ENCODE data around the gene TAF8.
"Not testable (repeated sequence)": the region's sequence is repeated elsewhere in the genome, so short reads cannot be mapped to it uniquely, and the experiment has no call there.

TAF8 gene, protein sequence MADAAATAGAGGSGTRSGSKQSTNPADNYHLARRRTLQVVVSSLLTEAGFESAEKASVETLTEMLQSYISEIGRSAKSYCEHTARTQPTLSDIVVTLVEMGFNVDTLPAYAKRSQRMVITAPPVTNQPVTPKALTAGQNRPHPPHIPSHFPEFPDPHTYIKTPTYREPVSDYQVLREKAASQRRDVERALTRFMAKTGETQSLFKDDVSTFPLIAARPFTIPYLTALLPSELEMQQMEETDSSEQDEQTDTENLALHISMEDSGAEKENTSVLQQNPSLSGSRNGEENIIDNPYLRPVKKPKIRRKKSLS

GRCh38 chr6:42050297-42051267 lies at the start of gene TAF8:
Gene TAF8 (plus strand): TSS chr6:42050524. CDS start chr6:42050542, 18 bp downstream.
- Histone ChIP-seq H3K36me3 (ENCODE audit: control insufficient read depth in 5 of 5, insufficient read depth in 5 of 5, low read length in 5 of 5) (peaks cover under 1 to 12% (median 7%) of the 10 kb centered on the region in 5 donors), H3K4me3 (ENCODE audit: low read depth in 1 of 5, low read length in 5 of 5) (peak within 1 kb of the TSS; percentile 66 to 95 (median 89)), H3K9ac (ENCODE audit: low read length in 5 of 5) (peak within 1 kb of the TSS; percentile 41 to 95 (median 81)), H3K27me3 (ENCODE audit: control insufficient read depth in 5 of 5, insufficient read depth in 4 of 5, low read length in 5 of 5) (no peaks in the 10 kb centered on the region), H3K4me1 (ENCODE audit: control insufficient read depth in 5 of 5, insufficient read depth in 5 of 5, low read length in 5 of 5) (peaks cover 20 to 83% (median 80%) of the 10 kb centered on the region in 5 donors), H3K27ac (ENCODE audit: low read depth, low read length) (peak within 1 kb of the TSS; percentile 90), H3K9me3 (ENCODE audit: control insufficient read depth in 5 of 5, low read length in 5 of 5) (no peaks in the 10 kb centered on the region)

DNA sequence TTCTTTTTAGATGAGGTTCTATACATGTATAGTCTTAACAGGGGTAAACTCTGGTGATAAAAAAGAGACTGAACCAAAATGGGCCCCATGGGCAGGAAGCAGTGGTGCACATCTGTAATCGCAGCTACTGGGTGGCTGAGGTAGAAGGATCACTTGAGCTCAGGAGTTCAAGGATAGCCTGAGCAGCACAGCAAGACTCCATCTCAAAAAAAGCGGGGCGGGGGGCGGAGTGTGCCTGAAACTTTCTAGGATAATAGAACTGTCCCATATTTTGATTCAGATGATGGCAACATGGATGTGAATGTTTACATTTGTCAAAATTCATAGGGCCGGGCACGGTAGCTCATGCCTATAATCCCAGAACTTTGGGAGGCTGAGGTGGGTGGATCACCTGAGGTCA lies 48.8 kb upstream of the TAF8 start:
- peaks cover 0 to 3% (median 0%) of the 10 kb centered on the region in 5 donors for H3K36me3 ChIP-seq (ENCODE audit: control insufficient read depth in 5 of 5, insufficient read depth in 5 of 5, low read length in 5 of 5)
- H3K4me3 ChIP-seq (ENCODE audit: low read depth in 1 of 5, low read length in 5 of 5) = no peak overlapping the region
- no peaks in the 10 kb centered on the region for H3K4me1 ChIP-seq (ENCODE audit: control insufficient read depth in 5 of 5, insufficient read depth in 5 of 5, low read length in 5 of 5)
- H3K9ac ChIP-seq (ENCODE audit: low read length in 5 of 5) = no peak overlapping the region
- H3K27me3 ChIP-seq (ENCODE audit: control insufficient read depth in 5 of 5, insufficient read depth in 4 of 5, low read length in 5 of 5) = no peaks in the 10 kb centered on the region
- H3K27ac ChIP-seq (ENCODE audit: low read depth, low read length) = no peak overlapping the region
- no peaks in the 10 kb centered on the region for H3K9me3 ChIP-seq (ENCODE audit: control insufficient read depth in 5 of 5, low read length in 5 of 5)

DNA sequence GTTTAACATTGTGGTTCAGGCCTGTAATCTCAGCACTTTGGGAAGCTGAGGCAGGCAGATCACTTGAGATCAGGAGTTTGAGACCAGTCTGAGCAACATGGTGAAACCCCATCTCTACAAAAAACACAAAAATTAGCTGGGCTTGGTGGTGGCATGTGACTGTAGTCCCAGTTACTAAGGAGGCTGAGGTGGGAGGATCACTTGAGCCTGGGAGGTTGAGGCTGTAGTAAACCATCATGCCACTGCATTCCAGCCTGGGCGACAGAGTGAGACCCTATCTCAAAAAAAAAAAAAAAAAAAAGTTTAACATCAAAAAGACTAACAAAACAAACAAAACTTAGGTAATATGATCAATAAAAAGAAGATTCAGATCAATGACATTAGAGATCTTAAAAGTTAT lies 46.7 kb upstream of the TAF8 start:
- H3K4me1 ChIP-seq (ENCODE audit: control insufficient read depth in 5 of 5, insufficient read depth in 5 of 5, low read length in 5 of 5); H3K27ac ChIP-seq (ENCODE audit: low read depth, low read length); H3K9me3 ChIP-seq (ENCODE audit: control insufficient read depth in 5 of 5, low read length in 5 of 5); H3K9ac ChIP-seq (ENCODE audit: low read length in 5 of 5); H3K4me3 ChIP-seq (ENCODE audit: low read depth in 1 of 5, low read length in 5 of 5); H3K36me3 ChIP-seq (ENCODE audit: control insufficient read depth in 5 of 5, insufficient read depth in 5 of 5, low read length in 5 of 5); H3K27me3 ChIP-seq (ENCODE audit: control insufficient read depth in 5 of 5, insufficient read depth in 4 of 5, low read length in 5 of 5): not testable (repeated sequence)

GRCh38 chr6:42007286-42008137 lies 42.8 kb upstream of the TAF8 start:
- Histone ChIP-seq H3K36me3 (ENCODE audit: control insufficient read depth in 5 of 5, insufficient read depth in 5 of 5, low read length in 5 of 5) (peaks cover 0 to 3% (median 0%) of the 10 kb centered on the region in 5 donors), H3K4me3 (ENCODE audit: low read depth in 1 of 5, low read length in 5 of 5) (no peak overlapping the region), H3K4me1 (ENCODE audit: control insufficient read depth in 5 of 5, insufficient read depth in 5 of 5, low read length in 5 of 5) (peaks cover 0 to 26% (median 15%) of the 10 kb centered on the region in 5 donors), H3K9me3 (ENCODE audit: control insufficient read depth in 5 of 5, low read length in 5 of 5) (no peaks in the 10 kb centered on the region), H3K27me3 (ENCODE audit: control insufficient read depth in 5 of 5, insufficient read depth in 4 of 5, low read length in 5 of 5) (no peaks in the 10 kb centered on the region), H3K27ac (ENCODE audit: low read depth, low read length) (no peak overlapping the region), H3K9ac (ENCODE audit: low read length in 5 of 5) (no peak overlapping the region)

GRCh38 chr6:42008138-42008528 lies 42.2 kb upstream of the TAF8 start:
- H3K36me3 ChIP-seq (ENCODE audit: control insufficient read depth in 5 of 5, insufficient read depth in 5 of 5, low read length in 5 of 5); H3K4me3 ChIP-seq (ENCODE audit: low read depth in 1 of 5, low read length in 5 of 5); H3K9ac ChIP-seq (ENCODE audit: low read length in 5 of 5); H3K27me3 ChIP-seq (ENCODE audit: control insufficient read depth in 5 of 5, insufficient read depth in 4 of 5, low read length in 5 of 5); H3K27ac ChIP-seq (ENCODE audit: low read depth, low read length); H3K9me3 ChIP-seq (ENCODE audit: control insufficient read depth in 5 of 5, low read length in 5 of 5): not testable (repeated sequence)
- peaks cover 0 to 26% (median 15%) of the 10 kb centered on the region in 5 donors for H3K4me1 ChIP-seq (ENCODE audit: control insufficient read depth in 5 of 5, insufficient read depth in 5 of 5, low read length in 5 of 5)

- peaks cover 0 to 26% (median 15%) of the 10 kb centered on the region in 5 donors for H3K4me1 ChIP-seq (ENCODE audit: control insufficient read depth in 5 of 5, insufficient read depth in 5 of 5, low read length in 5 of 5)
- no peak overlapping the region for H3K27ac ChIP-seq (ENCODE audit: low read depth, low read length)
- peak overlapping the region in 1 of 5 donors; percentile 32 for H3K4me3 ChIP-seq (ENCODE audit: low read depth in 1 of 5, low read length in 5 of 5)
- H3K36me3 ChIP-seq (ENCODE audit: control insufficient read depth in 5 of 5, insufficient read depth in 5 of 5, low read length in 5 of 5) = no peaks in the 10 kb centered on the region
- H3K27me3 ChIP-seq (ENCODE audit: control insufficient read depth in 5 of 5, insufficient read depth in 4 of 5, low read length in 5 of 5) = no peaks in the 10 kb centered on the region
- no peaks in the 10 kb centered on the region for H3K9me3 ChIP-seq (ENCODE audit: control insufficient read depth in 5 of 5, low read length in 5 of 5)
- no peak overlapping the region for H3K9ac ChIP-seq (ENCODE audit: low read length in 5 of 5)
These were observed 40.5 kb upstream of the TAF8 start for GRCh38 chr6:42009844-42010184.

GRCh38 chr6:42010185-42010891 lies 40.0 kb upstream of the TAF8 start:
- Histone ChIP-seq H3K36me3 (ENCODE audit: control insufficient read depth in 5 of 5, insufficient read depth in 5 of 5, low read length in 5 of 5) (no peaks in the 10 kb centered on the region), H3K9me3 (ENCODE audit: control insufficient read depth in 5 of 5, low read length in 5 of 5) (no peaks in the 10 kb centered on the region), H3K27ac (ENCODE audit: low read depth, low read length) (no peak overlapping the region), H3K9ac (ENCODE audit: low read length in 5 of 5) (no peak overlapping the region), H3K27me3 (ENCODE audit: control insufficient read depth in 5 of 5, insufficient read depth in 4 of 5, low read length in 5 of 5) (no peaks in the 10 kb centered on the region), H3K4me3 (ENCODE audit: low read depth in 1 of 5, low read length in 5 of 5) (peak overlapping the region in 2 of 5 donors; percentile 26 to 32), H3K4me1 (ENCODE audit: control insufficient read depth in 5 of 5, insufficient read depth in 5 of 5, low read length in 5 of 5) (peaks cover 0 to 26% (median 15%) of the 10 kb centered on the region in 5 donors)

- H3K27ac ChIP-seq (ENCODE audit: low read depth, low read length) = no peak overlapping the region
- H3K36me3 ChIP-seq (ENCODE audit: control insufficient read depth in 5 of 5, insufficient read depth in 5 of 5, low read length in 5 of 5) = no peaks in the 10 kb centered on the region
- no peak overlapping the region for H3K9ac ChIP-seq (ENCODE audit: low read length in 5 of 5)
- peaks cover 0 to 26% (median 15%) of the 10 kb centered on the region in 5 donors for H3K4me1 ChIP-seq (ENCODE audit: control insufficient read depth in 5 of 5, insufficient read depth in 5 of 5, low read length in 5 of 5)
- no peaks in the 10 kb centered on the region for H3K9me3 ChIP-seq (ENCODE audit: control insufficient read depth in 5 of 5, low read length in 5 of 5)
- no peaks in the 10 kb centered on the region for H3K27me3 ChIP-seq (ENCODE audit: control insufficient read depth in 5 of 5, insufficient read depth in 4 of 5, low read length in 5 of 5)
- H3K4me3 ChIP-seq (ENCODE audit: low read depth in 1 of 5, low read length in 5 of 5) = no peak overlapping the region
These were observed 39.4 kb upstream of the TAF8 start for GRCh38 chr6:42010909-42011308.

- no peak overlapping the region for H3K9ac ChIP-seq (ENCODE audit: low read length in 5 of 5)
- H3K9me3 ChIP-seq (ENCODE audit: control insufficient read depth in 5 of 5, low read length in 5 of 5) = no peaks in the 10 kb centered on the region
- peaks cover 0 to 3% (median 0%) of the 10 kb centered on the region in 5 donors for H3K36me3 ChIP-seq (ENCODE audit: control insufficient read depth in 5 of 5, insufficient read depth in 5 of 5, low read length in 5 of 5)
- no peak overlapping the region for H3K27ac ChIP-seq (ENCODE audit: low read depth, low read length)
- H3K4me3 ChIP-seq (ENCODE audit: low read depth in 1 of 5, low read length in 5 of 5) = no peak overlapping the region
- peaks cover 0 to 30% (median 17%) of the 10 kb centered on the region in 5 donors for H3K4me1 ChIP-seq (ENCODE audit: control insufficient read depth in 5 of 5, insufficient read depth in 5 of 5, low read length in 5 of 5)
- no peaks in the 10 kb centered on the region for H3K27me3 ChIP-seq (ENCODE audit: control insufficient read depth in 5 of 5, insufficient read depth in 4 of 5, low read length in 5 of 5)
These were observed 37.7 kb upstream of the TAF8 start for GRCh38 chr6:42012501-42013133.
